ENCODE results near the gene BICD2.
A peak's percentile ranks its signal among the peaks of the same experiment; 100 is the strongest.

The BICD2 gene

GRCh38 chr9:92680166-92681119, 84.2 kb downstream of the BICD2 start:
- no peak for DNase-seq (ENCODE audit: low spot score)
- TF ChIP-seq CTCF (IDR thresholded peaks at IDR 0.05; ENCODE audit: borderline replicate concordance, control extremely low read depth, extremely low read depth, insufficient read depth, missing control alignments) = no peak
- in situ Hi-C loops (cut with MboI; ENCODE audit: low sequenced_read_pairs, unreplicated experiment) = no loop called here

- in situ Hi-C loops (cut with MboI; ENCODE audit: low sequenced_read_pairs, unreplicated experiment) = no loop called here
- TF ChIP-seq CTCF (IDR thresholded peaks at IDR 0.05; ENCODE audit: borderline replicate concordance, control extremely low read depth, extremely low read depth, insufficient read depth, missing control alignments) = no peak
- no peak for DNase-seq (ENCODE audit: low spot score)
Measured at GRCh38 chr9:92679413-92680165, 85.0 kb downstream of the BICD2 start.

DNA sequence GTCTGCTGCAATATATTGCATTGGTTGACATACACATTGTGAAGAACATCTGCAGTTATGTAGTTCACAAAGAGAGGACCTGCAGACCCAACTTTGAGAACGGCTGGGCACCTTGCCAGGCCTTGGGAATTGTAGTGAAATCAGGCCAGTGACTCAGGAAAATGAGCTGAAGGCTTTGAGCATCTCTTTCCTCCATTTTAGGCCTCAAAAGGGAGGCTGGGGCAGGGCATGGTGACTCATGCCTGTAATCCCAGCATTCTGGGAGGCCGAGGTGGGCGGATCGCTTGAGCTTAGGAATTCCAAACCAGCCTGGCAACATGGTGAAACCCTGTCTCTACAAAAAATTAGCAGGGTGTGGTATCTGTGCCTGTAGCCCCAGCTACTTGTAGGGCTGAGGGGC, 93.3 kb downstream of the BICD2 start:
- TF ChIP-seq CTCF (IDR thresholded peaks at IDR 0.05; ENCODE audit: borderline replicate concordance, control extremely low read depth, extremely low read depth, insufficient read depth, missing control alignments) = no peak
- DNase-seq (ENCODE audit: low spot score) = no peak
- in situ Hi-C loops (cut with MboI; ENCODE audit: low sequenced_read_pairs, unreplicated experiment) = no loop called here

GRCh38 chr9:92669890-92670708, 94.5 kb downstream of the BICD2 start, which contains the start of gene IPPK:
Gene IPPK, minus strand, starts transcription at chr9:92670131. Its CDS starts 143 bp downstream, at chr9:92669988.
- in situ Hi-C loops (cut with MboI; ENCODE audit: low sequenced_read_pairs, unreplicated experiment) = no loop called here
- TF ChIP-seq CTCF (IDR thresholded peaks at IDR 0.05; ENCODE audit: borderline replicate concordance, control extremely low read depth, extremely low read depth, insufficient read depth, missing control alignments) = no peak
- peak; percentile 100 for DNase-seq (ENCODE audit: low spot score)

DNA sequence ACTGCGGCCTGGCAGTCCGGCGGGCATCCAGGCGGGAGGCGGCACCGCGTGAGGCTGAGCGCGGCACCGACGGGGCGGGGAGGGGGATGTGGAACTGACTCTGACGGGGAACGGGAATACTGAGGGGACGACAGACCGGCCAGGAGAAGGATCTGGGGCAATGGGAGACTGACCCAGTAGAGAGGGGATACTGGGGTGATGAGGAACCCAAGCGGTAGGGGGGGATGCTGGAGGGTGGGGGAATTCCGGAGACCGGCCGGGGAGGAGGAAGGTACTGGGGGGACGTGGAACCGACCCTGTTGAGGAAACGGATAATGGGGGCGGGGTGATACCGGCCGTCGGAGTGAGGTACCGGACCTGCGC, 95.1 kb downstream of the BICD2 start:
- in situ Hi-C loops (cut with MboI; ENCODE audit: low sequenced_read_pairs, unreplicated experiment) = no loop called here
- TF ChIP-seq CTCF (IDR thresholded peaks at IDR 0.05; ENCODE audit: borderline replicate concordance, control extremely low read depth, extremely low read depth, insufficient read depth, missing control alignments) = no peak
- peak; percentile 65 for DNase-seq (ENCODE audit: low spot score)

All from GM13976 (cell line).